ENCODE data around the gene CDS1. TPM values are rescaled to one million over a fixed set of nuclear protein-coding genes. Genes with fewer than 3 reads are reported as not detected.

Gene CDS1
- total and polyA plus RNA-seq, 10 of the 15 experiments (the other 5 are each of a cell fraction or from before 2014, with no cell fraction given): 0.03 TPM; not detected in 8

DNA sequence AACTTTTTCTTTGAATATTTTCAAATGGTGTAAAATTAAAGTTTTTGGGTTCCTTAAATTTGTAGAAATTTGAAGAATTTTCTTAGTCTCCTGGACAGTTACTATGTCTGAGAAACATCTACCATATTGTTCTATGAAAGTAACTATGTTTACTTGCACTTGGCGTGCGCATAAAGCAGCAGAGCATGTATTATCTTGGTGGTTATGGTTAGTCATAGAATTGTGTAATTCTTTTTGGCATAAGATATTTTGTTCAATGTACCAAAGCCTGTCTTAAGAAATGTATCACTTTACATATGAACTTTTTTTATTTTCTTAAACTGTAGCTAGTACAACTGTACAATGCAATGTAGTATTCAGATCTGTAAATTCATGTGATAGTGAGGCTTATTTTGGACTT, 49.2 kb downstream of the CDS1 start:
- POLR2A ChIA-PET: no interaction called here
- DNase-seq (ENCODE audit: low read depth, low spot score): no peak
- 91% methylated on average over 2 of the region's 2 CpGs for WGBS (ENCODE audit: insufficient coverage, insufficient replicate concordance, low lambda C conversion rate, missing lambda C conversion rate)

More for the DNA sequence above, 49.2 kb downstream of the CDS1 start:
- ChIA-PET CTCF (no interaction called here), SMC1A (ENCODE audit: uncharacterized antibody, unreplicated experiment) (no interaction called here), RAD21 (ENCODE audit: unreplicated experiment) (no interaction called here)
- TF ChIP-seq ZNF24 (IDR thresholded peaks at IDR 0.05) (no peak), ZNF207 (IDR thresholded peaks at IDR 0.05; ENCODE audit: borderline replicate concordance) (no peak), NRF1 (conservative IDR thresholded peaks at IDR 0.05; ENCODE audit: low read depth, low read length) (no peak), ZNF274 (IDR thresholded peaks at IDR 0.05; ENCODE audit: insufficient read depth, insufficient read length) (no peak), TARDBP (IDR thresholded peaks at IDR 0.05; ENCODE audit: borderline replicate concordance) (no peak), IKZF1 (conservative IDR thresholded peaks at IDR 0.05) (no peak), MYB (IDR thresholded peaks at IDR 0.05; ENCODE audit: borderline replicate concordance, low read depth, low read length) (no peak), BCL11A (IDR thresholded peaks at IDR 0.05; ENCODE audit: low read depth, low read length) (no peak), ESRRA (IDR thresholded peaks at IDR 0.05; ENCODE audit: low read length) (no peak)
- TF ChIP-seq, protein P1, sequence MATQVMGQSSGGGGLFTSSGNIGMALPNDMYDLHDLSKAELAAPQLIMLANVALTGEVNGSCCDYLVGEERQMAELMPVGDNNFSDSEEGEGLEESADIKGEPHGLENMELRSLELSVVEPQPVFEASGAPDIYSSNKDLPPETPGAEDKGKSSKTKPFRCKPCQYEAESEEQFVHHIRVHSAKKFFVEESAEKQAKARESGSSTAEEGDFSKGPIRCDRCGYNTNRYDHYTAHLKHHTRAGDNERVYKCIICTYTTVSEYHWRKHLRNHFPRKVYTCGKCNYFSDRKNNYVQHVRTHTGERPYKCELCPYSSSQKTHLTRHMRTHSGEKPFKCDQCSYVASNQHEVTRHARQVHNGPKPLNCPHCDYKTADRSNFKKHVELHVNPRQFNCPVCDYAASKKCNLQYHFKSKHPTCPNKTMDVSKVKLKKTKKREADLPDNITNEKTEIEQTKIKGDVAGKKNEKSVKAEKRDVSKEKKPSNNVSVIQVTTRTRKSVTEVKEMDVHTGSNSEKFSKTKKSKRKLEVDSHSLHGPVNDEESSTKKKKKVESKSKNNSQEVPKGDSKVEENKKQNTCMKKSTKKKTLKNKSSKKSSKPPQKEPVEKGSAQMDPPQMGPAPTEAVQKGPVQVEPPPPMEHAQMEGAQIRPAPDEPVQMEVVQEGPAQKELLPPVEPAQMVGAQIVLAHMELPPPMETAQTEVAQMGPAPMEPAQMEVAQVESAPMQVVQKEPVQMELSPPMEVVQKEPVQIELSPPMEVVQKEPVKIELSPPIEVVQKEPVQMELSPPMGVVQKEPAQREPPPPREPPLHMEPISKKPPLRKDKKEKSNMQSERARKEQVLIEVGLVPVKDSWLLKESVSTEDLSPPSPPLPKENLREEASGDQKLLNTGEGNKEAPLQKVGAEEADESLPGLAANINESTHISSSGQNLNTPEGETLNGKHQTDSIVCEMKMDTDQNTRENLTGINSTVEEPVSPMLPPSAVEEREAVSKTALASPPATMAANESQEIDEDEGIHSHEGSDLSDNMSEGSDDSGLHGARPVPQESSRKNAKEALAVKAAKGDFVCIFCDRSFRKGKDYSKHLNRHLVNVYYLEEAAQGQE (IDR thresholded peaks at IDR 0.05; ENCODE audit: low read depth, low read length): no peak
- no peak overlapping the region for H3K9ac ChIP-seq (ENCODE audit: control insufficient read depth, insufficient read depth, low read length)
- in situ Hi-C loops (cut with MboI) (no loop called here), intact Hi-C loops (cut with micrococcal nuclease; ENCODE audit: unreplicated experiment) (no loop called here)
- H3K4me3 ChIP-seq: no peak overlapping the region
- H3K9me3 ChIP-seq (replicated peaks; ENCODE audit: control insufficient read depth, insufficient read depth, low read length): no peaks in the 10 kb centered on the region
- ATAC-seq: no peak
- no peak overlapping the region for H2AFZ ChIP-seq (ENCODE audit: control insufficient read depth, low read depth, low read length)
- no peaks in the 10 kb centered on the region for H3K79me2 ChIP-seq (ENCODE audit: control insufficient read depth, insufficient read depth, low read length)
- H4K20me1 ChIP-seq (ENCODE audit: control insufficient read depth, insufficient read depth): no peaks in the 10 kb centered on the region
- H3K36me3 ChIP-seq (ENCODE audit: control insufficient read depth in 2 of 2, insufficient read depth in 2 of 2, low read length in 1 of 2): no peaks in the 10 kb centered on the region
- no peaks in the 10 kb centered on the region for H3K4me1 ChIP-seq (ENCODE audit: control insufficient read depth, insufficient read depth, low read length)
- H3K4me2 ChIP-seq (ENCODE audit: control insufficient read depth, insufficient read depth): no peak overlapping the region
- H3K27ac ChIP-seq (ENCODE audit: control insufficient read depth, insufficient read depth): no peak overlapping the region
- no peaks in the 10 kb centered on the region for H3K27me3 ChIP-seq (replicated peaks in 1 of 2; ENCODE audit: control insufficient read depth in 2 of 2, insufficient read depth in 2 of 2, low read length in 1 of 2)
- no TSS peak for BruUV-seq (replicated peaks)
- FAIRE-seq: no peak
